ENCODE measurements around the gene LIPN.

The LIPN gene

DNA sequence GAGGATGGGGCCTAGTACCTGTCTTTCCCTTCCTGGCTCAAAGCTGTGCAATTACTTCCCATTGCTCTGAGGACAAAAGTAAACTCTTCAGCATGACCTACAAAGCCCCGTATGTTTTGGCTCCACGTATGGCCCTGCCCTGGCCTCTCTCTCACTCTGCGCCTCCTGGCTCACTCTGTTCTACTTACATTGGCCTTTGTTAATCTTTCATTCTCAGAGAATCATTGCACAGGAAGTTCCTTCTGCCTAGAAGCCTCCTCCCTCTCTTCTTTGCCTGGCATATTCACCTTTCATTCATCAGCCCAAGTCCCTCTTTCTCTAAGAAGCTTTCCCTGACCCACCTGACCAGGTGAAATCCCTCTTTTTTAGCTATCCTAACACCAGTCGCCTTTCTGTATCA lies 66.6 kb downstream of the LIPN start:
- no peak for DNase-seq

DNA sequence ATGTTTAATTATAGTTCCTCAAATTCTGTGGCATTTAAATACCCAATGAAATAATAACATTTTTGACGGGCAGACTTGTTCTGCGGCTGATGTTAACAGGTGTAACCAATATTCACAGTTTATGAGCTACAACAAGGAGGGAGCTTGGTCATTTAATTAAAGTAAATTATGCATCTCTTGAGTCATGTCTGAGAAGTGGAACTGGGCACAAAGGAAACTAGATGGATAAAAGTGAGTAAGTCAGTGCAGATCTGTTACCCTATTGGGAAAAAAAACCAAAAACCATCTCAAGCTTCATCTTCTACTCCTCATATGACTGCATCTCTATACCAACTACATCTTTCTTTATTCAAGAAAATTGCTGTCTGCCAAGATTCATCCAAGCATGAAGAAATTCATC lies 67.9 kb downstream of the LIPN start:
- no peak for DNase-seq

DNA sequence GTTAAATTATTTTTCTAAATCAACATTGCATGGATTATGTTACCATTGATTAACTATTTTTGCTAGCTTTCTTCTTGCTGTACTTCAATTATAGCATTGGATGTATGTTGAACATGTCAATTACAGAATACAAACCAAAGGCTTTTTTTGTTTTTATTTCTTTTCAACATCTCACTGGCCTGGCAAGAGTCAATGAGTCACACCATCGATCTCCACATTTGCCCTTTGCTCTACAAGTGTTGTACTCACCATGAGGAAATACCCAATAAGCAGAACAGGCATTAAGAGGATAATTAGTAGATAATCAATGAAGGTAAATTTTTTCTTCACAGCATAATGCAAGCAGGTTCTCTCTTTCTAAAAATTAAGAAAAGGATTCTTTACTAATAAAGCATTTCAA lies 68.5 kb downstream of the LIPN start:
- no peak for DNase-seq
